ENCODE results near the gene PCDHGC5. TPM values are rescaled to one million over a fixed set of nuclear protein-coding genes. Genes with fewer than 3 reads are reported as not detected.

The PCDHGC5 gene
- total RNA-seq: not detected
- polyA plus RNA-seq: not detected

DNA sequence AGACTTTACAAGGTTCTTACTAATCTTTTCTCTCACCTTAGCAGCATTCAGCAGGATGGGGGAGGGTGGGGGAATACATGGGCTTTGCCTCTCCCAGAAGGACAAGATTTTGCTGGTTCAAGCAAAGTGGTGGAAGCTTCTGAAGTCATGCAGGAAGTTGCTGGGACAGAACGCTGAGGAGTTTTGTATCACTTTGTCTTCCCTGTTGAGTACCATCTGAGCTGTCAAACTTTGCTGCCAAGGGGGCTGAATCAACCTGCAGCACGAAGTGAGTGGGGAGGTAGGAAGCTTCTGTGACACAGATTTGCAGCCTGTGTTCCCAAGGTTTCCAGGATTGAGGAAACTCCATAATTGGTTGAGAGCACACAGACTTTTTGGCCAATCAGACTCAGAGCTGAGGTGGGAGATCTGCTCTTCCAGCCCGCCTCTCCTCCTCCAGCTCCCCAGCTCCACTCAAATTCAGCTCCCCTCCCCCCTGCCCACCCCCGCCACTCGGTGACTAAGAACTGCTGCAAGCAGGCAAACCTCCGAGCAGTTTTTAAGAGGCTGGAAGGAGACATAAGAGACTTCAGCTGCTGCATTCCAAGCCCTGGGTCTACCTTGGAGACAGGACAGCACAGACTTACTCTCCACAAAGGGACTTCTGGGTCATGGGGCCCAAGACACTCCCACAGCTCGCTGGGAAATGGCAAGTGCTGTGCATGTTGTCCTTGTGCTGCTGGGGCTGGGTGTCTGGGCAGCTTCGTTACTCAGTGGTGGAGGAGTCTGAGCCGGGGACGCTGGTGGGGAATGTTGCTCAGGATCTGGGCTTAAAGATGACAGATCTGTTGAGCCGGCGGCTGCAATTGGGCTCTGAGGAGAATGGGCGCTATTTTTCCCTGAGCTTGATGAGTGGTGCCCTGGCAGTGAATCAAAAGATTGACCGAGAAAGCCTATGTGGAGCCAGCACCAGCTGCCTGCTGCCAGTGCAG is at the start of gene PCDHGC5:
Gene PCDHGC5 (plus strand): TSS at position 491 of the 971 bp plus-strand sequence. CDS start 160 bp downstream, at position 651.
- peaks cover 7 to 26% (median 18%) of the 10 kb centered on the region in 4 donors for H3K4me1 Mint-ChIP-seq
- no peak for DNase-seq
- ChIA-PET CTCF (ENCODE audit: partially characterized antibody) (interaction anchor here (1.7 kb wide), 1 partner anchor 69 kb away, joined by 3 read pairs; no protein-coding TSS in a partner anchor), POLR2A (ENCODE audit: partially characterized antibody) (no interaction called here)
- no peaks in the 10 kb centered on the region for H3K36me3 Mint-ChIP-seq
- H3K27ac Mint-ChIP-seq: no peak within 1 kb of the TSS
- no peak within 1 kb of the TSS for H3K4me3 Mint-ChIP-seq
- intact Hi-C loops (cut with micrococcal nuclease): no loop called here
- Histone ChIP-seq H3K9me3 (ENCODE audit: control insufficient read depth in 1 of 2, low read length in 2 of 2) (no peaks in the 10 kb centered on the region), H3K4me1 (ENCODE audit: insufficient read depth, low read length) (peaks cover 28% of the 10 kb centered on the region), H3K27me3 (ENCODE audit: insufficient read depth, low read length) (peaks cover 50% of the 10 kb centered on the region), H3K4me3 (ENCODE audit: low read length in 2 of 2) (no peak within 1 kb of the TSS), H3K27ac (ENCODE audit: low read depth, low read length) (no peak within 1 kb of the TSS), H3K36me3 (ENCODE audit: insufficient read depth, low read length) (no peaks in the 10 kb centered on the region)
- peaks cover 69 to 70% of the 10 kb centered on the region in 2 donors for H3K27me3 Mint-ChIP-seq
- H3K9me3 Mint-ChIP-seq: no peaks in the 10 kb centered on the region

DNA sequence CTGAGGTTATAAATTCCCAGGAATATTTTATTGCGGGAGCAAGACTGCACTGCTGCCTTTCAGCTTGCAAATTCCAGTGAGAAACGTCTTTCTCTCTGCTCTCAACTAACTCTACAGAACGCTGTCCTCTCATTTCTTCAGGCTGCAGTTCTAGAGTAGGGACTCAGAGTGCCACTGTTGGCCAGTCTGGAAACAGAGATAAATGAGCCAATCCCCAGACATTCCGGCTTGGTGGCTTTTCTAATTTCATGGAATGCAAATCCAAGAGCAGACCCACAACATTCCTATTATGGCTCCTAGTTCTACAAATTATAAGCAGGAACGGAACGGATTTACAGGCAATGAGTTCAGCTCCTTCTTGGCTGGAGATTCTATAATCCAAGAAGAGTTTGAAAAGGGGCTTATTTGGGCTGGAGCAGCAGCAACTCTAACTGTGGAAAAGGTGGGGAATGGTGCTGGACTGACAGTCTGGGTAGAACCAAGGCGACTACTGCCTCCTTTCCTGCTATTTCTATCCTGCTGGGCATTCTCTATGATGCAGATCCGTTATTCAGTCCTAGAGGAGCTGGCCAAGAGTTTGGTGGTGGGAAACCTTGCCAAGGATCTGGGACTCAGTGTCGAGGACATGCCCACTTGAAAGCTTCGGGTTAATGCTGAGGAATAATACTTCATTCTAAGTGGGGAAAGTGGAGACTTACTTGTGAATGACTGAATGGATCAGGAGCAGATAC is 49.3 kb upstream of the PCDHGC5 start:
- ChIA-PET CTCF (ENCODE audit: partially characterized antibody) (interaction anchor here (1.5 kb wide), 1 partner anchor 10 kb away, joined by 4 read pairs; the partner anchor contains the start of gene PCDHGA12), POLR2A (ENCODE audit: partially characterized antibody) (no interaction called here)
- Mint-ChIP-seq H3K4me1 (no peaks in the 10 kb centered on the region), H3K36me3 (peaks cover 0 to 4% of the 10 kb centered on the region in 2 donors), H3K9me3 (peaks cover 0 to 24% (median 8%) of the 10 kb centered on the region in 8 donors), H3K4me3 (no peak overlapping the region), H3K27ac (no peak overlapping the region), H3K27me3 (peaks cover 15 to 24% of the 10 kb centered on the region in 2 donors)
- Histone ChIP-seq H3K27ac (ENCODE audit: low read depth, low read length) (no peak overlapping the region), H3K36me3 (ENCODE audit: insufficient read depth, low read length) (no peaks in the 10 kb centered on the region), H3K4me3 (ENCODE audit: low read length in 2 of 2) (no peak overlapping the region), H3K4me1 (ENCODE audit: insufficient read depth, low read length) (no peaks in the 10 kb centered on the region), H3K9me3 (ENCODE audit: control insufficient read depth in 1 of 2, low read length in 2 of 2) (no peaks in the 10 kb centered on the region), H3K27me3 (ENCODE audit: insufficient read depth, low read length) (peaks cover 7% of the 10 kb centered on the region)
- no peak for DNase-seq
- intact Hi-C loops (cut with micrococcal nuclease): no loop called here

DNA sequence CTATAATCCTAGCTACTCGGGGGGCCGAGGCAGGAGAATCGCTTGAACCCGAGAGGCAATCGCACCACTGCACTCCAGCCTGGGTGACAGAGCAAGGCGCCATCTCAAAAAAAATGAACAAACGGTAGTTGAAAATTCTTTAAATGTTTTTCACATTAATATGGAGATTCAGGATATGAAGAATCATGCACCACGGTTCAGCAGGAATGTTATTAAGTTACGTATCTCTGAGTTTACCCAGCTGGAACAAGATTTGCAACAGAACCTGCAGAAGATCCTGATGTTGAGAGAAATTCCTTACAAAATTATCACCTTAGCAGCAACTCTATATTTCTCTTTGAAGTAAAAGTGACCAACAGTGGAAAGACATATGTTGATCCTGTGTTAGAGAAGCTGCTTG is 48.5 kb upstream of the PCDHGC5 start:
- Histone ChIP-seq H3K27me3 (ENCODE audit: insufficient read depth, low read length) (peaks cover 7% of the 10 kb centered on the region), H3K36me3 (ENCODE audit: insufficient read depth, low read length) (no peaks in the 10 kb centered on the region), H3K4me1 (ENCODE audit: insufficient read depth, low read length) (no peaks in the 10 kb centered on the region), H3K4me3 (ENCODE audit: low read length in 2 of 2) (no peak overlapping the region), H3K9me3 (ENCODE audit: control insufficient read depth in 1 of 2, low read length in 2 of 2) (no peaks in the 10 kb centered on the region), H3K27ac (ENCODE audit: low read depth, low read length) (no peak overlapping the region)
- Mint-ChIP-seq H3K4me3 (no peak overlapping the region), H3K27me3 (peaks cover 14 to 25% of the 10 kb centered on the region in 2 donors), H3K9me3 (peaks cover 0 to 20% (median 7%) of the 10 kb centered on the region in 8 donors), H3K36me3 (peaks cover 0 to 4% of the 10 kb centered on the region in 2 donors), H3K4me1 (no peaks in the 10 kb centered on the region), H3K27ac (no peak overlapping the region)
- intact Hi-C loops (cut with micrococcal nuclease): no loop called here
- ChIA-PET CTCF (ENCODE audit: partially characterized antibody) (interaction anchor here (1.5 kb wide), 1 partner anchor 10 kb away, joined by 4 read pairs; the partner anchor contains the start of gene PCDHGA12), POLR2A (ENCODE audit: partially characterized antibody) (no interaction called here)
- DNase-seq: no peak

DNA sequence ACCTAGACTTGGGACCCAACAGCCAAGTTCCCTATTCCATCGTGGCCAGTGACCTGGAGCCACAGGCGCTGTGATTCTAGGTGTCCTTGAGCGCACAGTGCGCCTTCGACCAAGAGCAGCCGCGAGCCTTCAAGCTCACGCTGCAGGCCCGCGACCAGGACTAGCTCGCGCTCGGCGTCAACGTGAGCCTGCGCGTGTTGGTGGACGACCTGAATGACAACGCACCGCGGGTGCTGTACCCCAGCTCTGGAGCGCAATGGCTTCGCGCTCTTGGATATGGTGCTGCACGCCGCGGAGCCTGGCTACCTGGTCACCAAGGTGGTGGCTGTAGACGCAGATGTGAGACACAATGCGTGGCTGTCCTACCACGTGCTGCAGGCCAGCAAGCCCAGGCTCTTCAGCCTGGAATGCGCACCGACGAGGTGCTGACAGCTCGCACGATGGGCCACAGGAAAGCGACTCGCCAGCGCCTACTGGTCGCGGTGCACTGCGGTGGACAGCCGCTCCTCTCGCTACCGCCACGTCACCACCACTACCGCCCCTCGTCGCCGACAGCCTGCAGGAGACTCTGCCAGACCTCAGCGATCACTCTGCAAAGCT is 47.2 kb upstream of the PCDHGC5 start:
- Mint-ChIP-seq H3K9me3 (peaks cover 0 to 18% (median 7%) of the 10 kb centered on the region in 8 donors), H3K27ac (no peak overlapping the region), H3K4me1 (no peaks in the 10 kb centered on the region), H3K4me3 (no peak overlapping the region), H3K36me3 (peaks cover 0 to 4% of the 10 kb centered on the region in 2 donors), H3K27me3 (peaks cover 12 to 28% of the 10 kb centered on the region in 2 donors)
- DNase-seq: no peak
- no peak overlapping the region for H3K27ac ChIP-seq (ENCODE audit: low read depth, low read length)
- H3K9me3 ChIP-seq (ENCODE audit: control insufficient read depth in 1 of 2, low read length in 2 of 2): no peaks in the 10 kb centered on the region
- H3K4me1 ChIP-seq (ENCODE audit: insufficient read depth, low read length): no peaks in the 10 kb centered on the region
- ChIA-PET CTCF (ENCODE audit: partially characterized antibody) (no interaction called here), POLR2A (ENCODE audit: partially characterized antibody) (no interaction called here)
- H3K4me3 ChIP-seq (ENCODE audit: low read length in 2 of 2): no peak overlapping the region
- H3K36me3 ChIP-seq (ENCODE audit: insufficient read depth, low read length): no peaks in the 10 kb centered on the region
- intact Hi-C loops (cut with micrococcal nuclease): no loop called here
- H3K27me3 ChIP-seq (ENCODE audit: insufficient read depth, low read length): peaks cover 7% of the 10 kb centered on the region

DNA sequence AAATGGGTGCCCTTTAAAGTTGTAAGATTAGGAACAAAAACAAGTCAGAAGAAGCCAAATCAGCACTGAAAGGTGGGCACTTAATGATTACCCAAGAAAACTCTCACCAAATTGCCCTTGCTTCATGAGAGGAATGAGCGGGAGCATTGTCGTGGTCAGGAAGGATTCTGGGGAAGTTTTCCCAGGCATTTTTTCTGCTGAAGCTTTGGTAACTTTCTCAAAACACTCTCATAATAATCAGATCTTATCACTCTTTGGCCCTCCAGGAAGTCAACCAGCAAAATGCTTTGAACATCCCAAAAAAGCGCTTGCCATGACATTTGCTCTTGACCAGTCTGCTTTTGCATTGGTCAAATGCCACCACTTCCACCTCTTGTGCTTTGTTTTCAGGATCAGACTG is 23.5 kb upstream of the PCDHGC5 start:
- ChIA-PET POLR2A (ENCODE audit: partially characterized antibody) (no interaction called here), CTCF (ENCODE audit: partially characterized antibody) (interaction anchor here (0.9 to 1.5 kb wide), 2 partner anchors 8 to 47 kb away, joined by 3 to 4 read pairs; no protein-coding TSS in a partner anchor)
- Mint-ChIP-seq H3K4me3 (no peak overlapping the region), H3K36me3 (no peaks in the 10 kb centered on the region), H3K9me3 (peaks cover 0 to 15% (median 2%) of the 10 kb centered on the region in 8 donors), H3K4me1 (no peaks in the 10 kb centered on the region), H3K27ac (no peak overlapping the region), H3K27me3 (peaks cover 6 to 16% of the 10 kb centered on the region in 2 donors)
- Histone ChIP-seq H3K27ac (ENCODE audit: low read depth, low read length) (no peak overlapping the region), H3K4me3 (ENCODE audit: low read length in 2 of 2) (no peak overlapping the region), H3K9me3 (ENCODE audit: control insufficient read depth in 1 of 2, low read length in 2 of 2) (no peaks in the 10 kb centered on the region), H3K27me3 (ENCODE audit: insufficient read depth, low read length) (no peaks in the 10 kb centered on the region), H3K36me3 (ENCODE audit: insufficient read depth, low read length) (no peaks in the 10 kb centered on the region), H3K4me1 (ENCODE audit: insufficient read depth, low read length) (no peaks in the 10 kb centered on the region)
- intact Hi-C loops (cut with micrococcal nuclease): no loop called here
- no peak for DNase-seq

DNA sequence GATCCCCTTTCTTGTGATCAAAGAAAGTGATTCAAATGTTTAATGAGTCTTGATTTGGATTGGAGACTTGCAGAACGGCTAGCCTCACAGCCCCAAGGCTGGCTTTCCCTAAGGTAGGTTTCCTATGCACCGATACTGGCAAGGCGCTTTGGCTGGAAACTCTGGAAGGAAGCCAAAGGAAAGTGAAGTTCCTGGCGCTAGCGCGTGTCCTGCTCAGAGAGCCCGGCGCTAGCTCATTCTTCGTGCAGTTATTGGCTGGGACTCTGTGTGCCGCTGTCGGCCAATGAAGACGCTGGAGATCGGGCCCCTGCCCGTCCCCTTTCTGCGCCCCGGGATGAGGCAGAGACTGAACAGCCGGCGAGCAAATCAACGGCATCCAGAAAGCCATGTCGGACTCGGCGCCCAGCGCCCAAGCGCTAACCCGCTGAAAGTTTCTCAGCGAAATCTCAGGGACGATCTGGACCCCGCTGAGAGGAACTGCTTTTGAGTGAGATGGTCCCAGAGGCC is 13.2 kb upstream of the PCDHGC5 start, which contains the start of gene PCDHGC3:
Gene PCDHGC3 (plus strand): TSS at position 342 of the 507 bp plus-strand sequence. CDS start 151 bp downstream, at position 493.
- CTCF ChIA-PET (ENCODE audit: partially characterized antibody): interaction anchor here (0.9 to 1.6 kb wide), 6 partner anchors 10 to 88 kb away, joined by 3 to 4 read pairs (median 3); partner anchors contain the start of gene PCDHGA10
- intact Hi-C loops (cut with micrococcal nuclease): no loop called here
- H3K27ac Mint-ChIP-seq: no peak within 1 kb of the TSS
- no peaks in the 10 kb centered on the region for H3K36me3 ChIP-seq (ENCODE audit: insufficient read depth, low read length)
- H3K4me1 Mint-ChIP-seq: peaks cover 16 to 31% (median 25%) of the 10 kb centered on the region in 4 donors
- peaks cover 29 to 36% of the 10 kb centered on the region in 2 donors for H3K27me3 Mint-ChIP-seq
- POLR2A ChIA-PET (ENCODE audit: partially characterized antibody): no interaction called here
- H3K36me3 Mint-ChIP-seq: no peaks in the 10 kb centered on the region
- peaks cover 25% of the 10 kb centered on the region for H3K27me3 ChIP-seq (ENCODE audit: insufficient read depth, low read length)
- no peaks in the 10 kb centered on the region for H3K9me3 Mint-ChIP-seq
- peaks cover 25% of the 10 kb centered on the region for H3K4me1 ChIP-seq (ENCODE audit: insufficient read depth, low read length)
- DNase-seq: peak in 1 of 5 donors; percentile 14
- H3K9me3 ChIP-seq (ENCODE audit: control insufficient read depth in 1 of 2, low read length in 2 of 2): no peaks in the 10 kb centered on the region
- peak within 1 kb of the TSS; percentile 84 to 93 (median 86) for H3K4me3 Mint-ChIP-seq
- no peak within 1 kb of the TSS for H3K27ac ChIP-seq (ENCODE audit: low read depth, low read length)
- H3K4me3 ChIP-seq (ENCODE audit: low read length in 2 of 2): peak within 1 kb of the TSS in 1 of 2 donors; percentile 52
